Activated naive CD4-positive, alpha-beta T cell treated with anti-CD3 and anti-CD28 coated beads, Interleukin-2, amount 50 U/mL, for 72 hours (primary cell): ENCODE data around the gene DYNC1I1. TPM values are rescaled to one million over a fixed set of nuclear protein-coding genes. Genes with fewer than 3 reads are reported as not detected.

Source experiments
- ATAC-seq, 2 donors: fragments of 150-1000 bp; cut with Tn5 transposase; 2 replicates each; pipeline ENCODE4 v1.10.0; 2021; ENCODE audit warnings: mild to moderate bottlenecking in 2 of 2, moderate library complexity in 2 of 2
- DNase-seq, 2 donors: peaks; one replicate each; pipeline ENCODE4 v3.0.0; 2021 to 2022; ENCODE audit warnings: low spot score in 2 of 2
- H3K27ac Mint-ChIP-seq, 2 donors: one replicate each; pipeline ENCODE4 v1.8.0; 2022; ENCODE audit warnings: mild to moderate bottlenecking in 2 of 2, mixed read lengths in 2 of 2
- H3K36me3 Mint-ChIP-seq, 2 donors: one replicate each; pipeline ENCODE4 v1.8.0; 2022; ENCODE audit warnings: mixed read lengths in 2 of 2
- H3K9me3 Mint-ChIP-seq, 2 donors: one replicate each; pipeline ENCODE4 v1.8.0; 2022; ENCODE audit warnings: mixed read lengths in 2 of 2
- total RNA-seq, 2 donors: library from RNA; stranded (reverse); gene quantifications; one replicate each; pipeline ENCODE4 v1.2.3, GENCODE V29; 2022

The DYNC1I1 gene
- total RNA-seq, 2 donors from 2014 or later: not detected

- DNase-seq (no peak), ATAC-seq (no peak)
- Mint-ChIP-seq H3K27ac (no peak overlapping the region), H3K36me3 (no peaks in the 10 kb centered on the region), H3K9me3 (peaks cover 0 to 3% of the 10 kb centered on the region in 2 donors)
Observed at GRCh38 chr7:95780665-95781064, 8.3 kb downstream of the DYNC1I1 start.

GRCh38 chr7:95781961-95782586 lies 9.7 kb downstream of the DYNC1I1 start:
- H3K36me3 Mint-ChIP-seq: no peaks in the 10 kb centered on the region
- DNase-seq: no peak
- no peak for ATAC-seq
- no peak overlapping the region for H3K27ac Mint-ChIP-seq
- peaks cover 0 to 6% of the 10 kb centered on the region in 2 donors for H3K9me3 Mint-ChIP-seq

- DNase-seq: no peak
- Mint-ChIP-seq H3K36me3 (no peaks in the 10 kb centered on the region), H3K27ac (no peak overlapping the region), H3K9me3 (peaks cover 0 to 6% of the 10 kb centered on the region in 2 donors)
- no peak for ATAC-seq
Observed at GRCh38 chr7:95784796-95785195, 12.4 kb downstream of the DYNC1I1 start.

- no peak for ATAC-seq
- peaks cover 6 to 7% of the 10 kb centered on the region in 2 donors for H3K9me3 Mint-ChIP-seq
Observed at GRCh38 chr7:95788258-95788657, 15.9 kb downstream of the DYNC1I1 start.

GRCh38 chr7:95788884-95789283 lies 16.5 kb downstream of the DYNC1I1 start:
- Mint-ChIP-seq H3K9me3 (peaks cover 6 to 7% of the 10 kb centered on the region in 2 donors), H3K27ac (no peak overlapping the region), H3K36me3 (no peaks in the 10 kb centered on the region)
- DNase-seq (no peak), ATAC-seq (no peak)

More at GRCh38 chr7:95788258-95788657, 15.9 kb downstream of the DYNC1I1 start:
- no peak overlapping the region for H3K27ac Mint-ChIP-seq
- no peak for DNase-seq
- no peaks in the 10 kb centered on the region for H3K36me3 Mint-ChIP-seq

- Mint-ChIP-seq H3K36me3 (no peaks in the 10 kb centered on the region), H3K27ac (no peak overlapping the region), H3K9me3 (peaks cover 6 to 8% of the 10 kb centered on the region in 2 donors)
- no peak for ATAC-seq
- no peak for DNase-seq
Observed at GRCh38 chr7:95793658-95794057, 21.3 kb downstream of the DYNC1I1 start.

GRCh38 chr7:95794917-95795515 lies 22.7 kb downstream of the DYNC1I1 start:
- DNase-seq: no peak
- Mint-ChIP-seq H3K36me3 (no peaks in the 10 kb centered on the region), H3K9me3 (peaks cover 6 to 8% of the 10 kb centered on the region in 2 donors), H3K27ac (no peak overlapping the region)
- no peak for ATAC-seq

GRCh38 chr7:95796617-95797016 lies 24.3 kb downstream of the DYNC1I1 start:
- DNase-seq: no peak
- Mint-ChIP-seq H3K9me3 (peaks cover 6 to 8% of the 10 kb centered on the region in 2 donors), H3K27ac (no peak overlapping the region), H3K36me3 (no peaks in the 10 kb centered on the region)
- no peak for ATAC-seq

GRCh38 chr7:95798401-95798930 lies 26.1 kb downstream of the DYNC1I1 start:
- Mint-ChIP-seq H3K9me3 (peaks cover 0 to 3% of the 10 kb centered on the region in 2 donors), H3K36me3 (no peaks in the 10 kb centered on the region), H3K27ac (no peak overlapping the region)
- DNase-seq (no peak), ATAC-seq (no peak)

GRCh38 chr7:95800787-95801186 lies 28.4 kb downstream of the DYNC1I1 start:
- H3K27ac Mint-ChIP-seq: no peak overlapping the region
- no peaks in the 10 kb centered on the region for H3K9me3 Mint-ChIP-seq
- no peak for ATAC-seq
- no peaks in the 10 kb centered on the region for H3K36me3 Mint-ChIP-seq
- no peak for DNase-seq

- no peaks in the 10 kb centered on the region for H3K36me3 Mint-ChIP-seq
- no peaks in the 10 kb centered on the region for H3K9me3 Mint-ChIP-seq
- DNase-seq (no peak), ATAC-seq (no peak)
- H3K27ac Mint-ChIP-seq: no peak overlapping the region
Observed at GRCh38 chr7:95802270-95802669, 29.9 kb downstream of the DYNC1I1 start.

GRCh38 chr7:95804052-95804451 lies 31.7 kb downstream of the DYNC1I1 start:
- ATAC-seq (no peak), DNase-seq (no peak)
- H3K9me3 Mint-ChIP-seq: peaks cover 0 to 4% of the 10 kb centered on the region in 2 donors
- H3K27ac Mint-ChIP-seq: no peak overlapping the region
- no peaks in the 10 kb centered on the region for H3K36me3 Mint-ChIP-seq

- Mint-ChIP-seq H3K9me3 (peaks cover 0 to 4% of the 10 kb centered on the region in 2 donors), H3K27ac (no peak overlapping the region), H3K36me3 (no peaks in the 10 kb centered on the region)
- ATAC-seq (no peak), DNase-seq (no peak)
Observed at GRCh38 chr7:95805909-95806308, 33.6 kb downstream of the DYNC1I1 start.

- DNase-seq (no peak), ATAC-seq (no peak)
- Mint-ChIP-seq H3K9me3 (peaks cover 0 to 4% of the 10 kb centered on the region in 2 donors), H3K27ac (no peak overlapping the region), H3K36me3 (no peaks in the 10 kb centered on the region)
Observed at GRCh38 chr7:95808396-95808795, 36.0 kb downstream of the DYNC1I1 start.

GRCh38 chr7:95811846-95812445 lies 39.6 kb downstream of the DYNC1I1 start:
- Mint-ChIP-seq H3K9me3 (peaks cover 0 to 4% of the 10 kb centered on the region in 2 donors), H3K36me3 (no peaks in the 10 kb centered on the region), H3K27ac (no peak overlapping the region)
- no peak for ATAC-seq
- DNase-seq: no peak

GRCh38 chr7:95814721-95815120 lies 42.4 kb downstream of the DYNC1I1 start:
- Mint-ChIP-seq H3K9me3 (no peaks in the 10 kb centered on the region), H3K36me3 (no peaks in the 10 kb centered on the region), H3K27ac (no peak overlapping the region)
- DNase-seq (no peak), ATAC-seq (no peak)

- DNase-seq: no peak
- no peaks in the 10 kb centered on the region for H3K9me3 Mint-ChIP-seq
Observed at GRCh38 chr7:95817866-95818640, 45.7 kb downstream of the DYNC1I1 start.

More at GRCh38 chr7:95817866-95818640, 45.7 kb downstream of the DYNC1I1 start:
- H3K36me3 Mint-ChIP-seq: no peaks in the 10 kb centered on the region
- H3K27ac Mint-ChIP-seq: no peak overlapping the region
- ATAC-seq: no peak
